ENCODE results near the gene HIP1R.
"Not testable (repeated sequence)": the region's sequence is repeated elsewhere in the genome, so short reads cannot be mapped to it uniquely, and the experiment has no call there.

The HIP1R gene

DNA sequence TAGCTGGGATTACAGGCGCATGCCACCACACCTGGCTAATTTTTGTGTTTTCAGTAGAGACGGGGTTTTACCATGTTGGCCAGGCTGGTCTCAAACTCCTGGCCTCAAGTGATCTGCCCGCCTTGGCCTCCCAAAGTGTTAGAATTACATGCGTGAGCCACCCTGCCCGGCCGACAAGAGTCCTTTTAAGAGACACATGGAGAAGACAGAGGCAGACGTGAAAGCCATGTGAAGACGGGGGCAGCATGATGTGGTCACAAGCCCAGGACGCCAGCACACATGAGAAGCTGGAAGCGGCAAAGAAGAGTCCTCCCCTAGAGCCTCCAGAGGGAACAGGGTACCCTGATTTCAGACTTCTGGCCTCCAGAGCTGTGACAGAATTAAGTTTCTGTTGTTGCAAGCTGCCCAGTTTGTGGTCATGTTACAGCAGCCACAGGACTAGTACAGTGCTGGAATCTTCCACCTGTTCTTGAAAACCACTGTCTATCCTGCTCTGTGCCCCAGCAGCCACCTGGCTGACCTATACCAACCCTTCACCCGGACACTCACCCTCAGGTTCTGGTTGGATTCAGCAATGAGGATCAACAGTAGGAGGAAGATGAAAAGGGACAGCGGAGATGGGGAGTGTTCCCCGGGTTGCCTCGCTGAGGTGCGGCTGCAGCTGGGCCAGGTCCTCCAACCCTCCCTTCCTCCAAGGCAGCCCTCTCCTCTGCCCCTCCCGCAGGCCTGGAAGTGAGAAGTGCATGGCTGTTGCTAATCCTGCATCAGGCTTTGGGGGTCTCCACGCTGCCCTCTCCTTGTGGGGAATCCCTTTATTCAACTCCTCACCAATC is 43.7 kb downstream of the HIP1R start:
- DNase-seq: no peak

DNA sequence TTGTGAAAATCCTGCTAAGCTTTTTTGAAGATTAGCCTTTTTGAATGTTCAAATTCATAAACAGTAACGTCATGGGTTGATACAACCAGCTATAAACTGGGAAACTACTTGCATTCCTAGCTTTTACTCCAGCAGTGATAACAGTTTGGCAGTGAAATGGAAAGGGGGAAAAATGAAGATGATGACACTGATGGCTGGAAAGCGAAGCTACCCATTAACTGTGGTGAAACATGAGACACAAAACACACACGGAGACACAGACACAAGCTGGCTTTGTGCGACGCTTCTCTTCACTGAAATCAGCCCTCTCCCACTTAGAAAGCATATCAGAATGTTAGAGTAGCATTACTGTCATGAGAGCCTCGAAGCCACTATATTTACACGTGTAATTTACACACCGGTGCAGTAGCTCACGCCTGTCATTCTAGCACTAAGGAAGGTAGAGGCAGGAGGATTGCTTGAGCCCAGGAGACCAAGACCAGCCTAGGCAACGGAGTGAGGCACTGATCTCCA is 45.0 kb downstream of the HIP1R start:
- DNase-seq: no peak

DNA sequence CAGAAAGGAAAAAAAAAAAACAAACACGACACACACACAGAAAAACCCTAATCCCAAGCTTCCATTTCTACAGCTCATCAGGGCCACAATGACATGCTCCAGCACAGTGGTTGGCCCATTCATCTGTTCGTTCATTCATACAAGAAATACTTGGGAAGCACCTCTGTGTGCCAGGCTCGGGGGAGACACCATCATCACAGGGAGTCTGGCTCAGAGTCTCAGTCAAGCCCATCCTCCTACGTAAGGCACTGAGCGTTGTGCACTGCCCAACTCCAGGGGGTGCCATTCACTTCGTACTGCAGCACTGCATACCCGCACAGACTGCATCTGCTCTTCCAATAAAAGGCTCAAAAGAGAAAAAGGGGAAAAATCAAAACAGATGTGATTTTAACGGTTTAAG is 45.4 kb downstream of the HIP1R start:
- no peak for DNase-seq

DNA sequence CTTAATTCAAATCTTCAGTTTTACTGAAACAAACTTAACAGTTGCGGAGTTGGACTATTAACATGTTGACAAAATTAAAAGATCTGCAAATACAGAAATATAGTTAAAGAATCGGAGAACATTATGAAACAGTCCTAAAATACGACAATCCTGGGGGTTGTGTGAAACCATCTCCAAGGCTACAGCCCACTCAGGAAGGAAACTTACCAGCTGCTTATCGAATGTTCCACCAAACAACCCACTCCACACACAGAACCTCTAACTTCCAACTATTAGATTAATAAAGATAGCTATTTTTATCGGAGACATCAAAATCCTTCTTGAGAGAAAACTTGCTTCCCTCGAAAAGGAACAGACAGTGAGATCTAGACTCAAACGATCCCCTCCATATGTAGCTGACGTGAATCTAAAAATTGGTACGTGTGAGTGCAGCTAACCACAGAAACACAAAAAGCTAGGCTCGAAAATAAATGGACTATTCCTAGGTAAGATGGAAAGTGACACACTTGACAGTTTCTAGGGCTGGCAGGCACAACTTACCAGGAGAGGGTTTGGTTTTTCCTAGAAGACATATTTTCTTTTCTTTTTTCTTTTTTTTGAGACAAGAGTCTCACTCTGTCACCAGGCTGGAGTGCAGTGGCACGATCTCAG is 47.8 kb downstream of the HIP1R start:
- no peak for DNase-seq

DNA sequence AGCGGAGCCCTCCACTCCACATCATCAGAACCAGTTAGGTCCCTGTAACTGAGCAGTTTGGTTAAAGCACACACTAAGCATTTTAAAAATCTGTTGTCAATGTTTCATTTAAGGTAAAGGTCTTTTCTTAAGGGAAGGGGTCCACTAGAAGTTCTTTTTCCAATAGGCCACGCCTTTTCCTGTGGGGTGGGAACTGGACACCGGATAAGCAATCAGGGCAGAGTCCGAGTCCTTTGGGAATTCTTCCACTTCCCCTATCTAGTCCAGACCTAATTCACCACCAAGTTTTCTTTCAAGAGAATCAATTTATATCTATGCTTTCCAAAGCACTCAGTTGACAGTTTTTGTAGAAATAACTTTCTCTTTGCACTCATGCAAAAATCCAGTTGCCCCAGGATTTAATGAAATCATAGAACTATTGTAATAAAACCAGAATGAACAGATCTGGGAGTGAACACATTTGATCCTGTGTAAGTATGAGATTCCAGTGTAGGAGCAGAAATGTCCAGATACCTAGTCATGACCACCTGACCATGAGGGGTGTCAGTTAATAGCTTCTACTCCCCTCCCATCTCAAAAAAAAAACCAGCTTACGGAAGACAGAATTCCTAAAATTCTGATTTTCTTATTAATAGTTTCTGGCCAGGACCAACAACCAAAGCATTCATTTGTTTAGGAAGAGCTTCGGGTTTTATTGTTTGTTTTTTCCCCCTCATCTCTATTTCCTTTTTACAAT is 49.0 kb downstream of the HIP1R start:
- no peak for DNase-seq

DNA sequence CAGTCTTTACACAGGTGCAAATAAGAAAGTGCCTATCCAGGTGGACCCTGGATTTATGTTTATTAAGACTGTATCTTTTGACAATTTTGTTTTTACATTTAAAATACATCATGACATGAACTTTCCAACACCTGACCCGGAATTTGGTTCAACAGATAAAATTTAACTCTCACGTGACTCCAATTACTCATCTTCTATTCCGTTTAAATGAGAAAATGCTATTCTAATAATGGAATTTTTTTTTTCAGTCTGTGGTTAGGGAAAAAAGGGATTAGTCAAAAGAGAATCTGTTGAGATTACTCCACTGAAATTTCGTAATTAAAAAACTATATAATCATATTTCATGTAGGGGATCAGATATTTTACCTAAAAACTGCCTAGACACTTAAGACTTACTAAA is 49.6 kb downstream of the HIP1R start:
- no peak for DNase-seq

DNA sequence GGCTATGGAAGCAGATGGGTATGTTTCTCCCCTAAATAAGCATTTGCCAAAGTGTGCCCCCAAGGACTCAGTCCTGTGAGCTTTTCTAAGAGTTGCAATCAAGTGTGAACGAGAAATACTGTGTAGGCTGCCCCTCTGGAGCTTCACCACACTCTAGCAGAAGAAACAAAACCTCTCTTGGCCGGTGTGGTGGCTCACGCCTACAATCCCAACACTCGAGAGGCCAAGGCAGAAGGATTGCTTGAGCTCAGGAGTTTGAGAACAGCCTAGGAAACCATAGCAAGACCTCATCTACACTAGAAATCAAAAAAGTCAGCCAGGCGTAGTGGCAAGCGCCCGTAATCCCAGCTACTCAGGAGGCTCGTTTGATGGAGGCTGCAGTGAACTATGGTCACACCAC is 50.9 kb downstream of the HIP1R start:
- no peak for DNase-seq

DNA sequence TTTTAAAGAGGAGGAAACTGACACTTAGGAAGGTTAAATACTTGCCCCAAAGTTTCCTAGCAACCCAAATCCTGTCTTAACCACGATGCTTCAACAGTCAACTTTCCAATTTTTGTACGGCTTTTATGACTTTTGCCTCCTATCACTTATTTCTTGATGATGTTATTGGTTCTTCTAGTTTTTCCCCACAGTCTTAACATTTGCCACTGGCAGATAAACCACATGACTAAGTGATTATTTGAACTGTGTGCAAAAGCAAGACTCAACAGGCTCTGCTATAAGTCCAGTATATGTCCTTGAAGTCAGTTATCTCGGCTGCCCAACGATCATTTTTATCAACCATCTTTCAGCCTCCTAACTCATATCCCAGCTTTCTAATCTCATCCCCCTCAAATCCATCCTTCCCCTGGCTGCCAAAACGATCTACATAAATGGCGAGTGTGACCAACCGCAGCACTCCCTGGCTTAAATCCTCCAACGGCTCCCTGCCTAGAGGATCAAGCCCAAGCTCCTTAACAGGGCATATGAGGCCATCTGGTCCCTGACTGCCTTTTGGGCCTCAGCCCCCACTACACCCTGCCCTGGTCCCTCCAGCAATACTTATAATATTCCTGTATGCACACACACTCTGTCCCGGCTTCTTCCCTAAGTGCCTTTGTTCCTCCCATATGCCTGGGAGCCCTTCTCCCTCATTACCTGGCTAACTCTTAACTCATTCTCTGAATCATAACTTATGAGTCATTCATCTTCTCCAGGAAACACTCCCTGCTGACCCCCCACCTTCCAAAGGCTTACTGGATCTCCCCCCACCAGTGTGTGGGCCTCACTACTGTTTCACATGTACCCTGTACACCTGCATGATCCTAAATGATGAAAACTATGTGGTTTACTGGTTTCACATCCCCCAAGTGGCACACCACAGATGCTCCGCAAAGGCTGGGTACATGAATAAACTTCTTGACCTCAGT is 51.9 kb downstream of the HIP1R start:
- DNase-seq: no peak

DNA sequence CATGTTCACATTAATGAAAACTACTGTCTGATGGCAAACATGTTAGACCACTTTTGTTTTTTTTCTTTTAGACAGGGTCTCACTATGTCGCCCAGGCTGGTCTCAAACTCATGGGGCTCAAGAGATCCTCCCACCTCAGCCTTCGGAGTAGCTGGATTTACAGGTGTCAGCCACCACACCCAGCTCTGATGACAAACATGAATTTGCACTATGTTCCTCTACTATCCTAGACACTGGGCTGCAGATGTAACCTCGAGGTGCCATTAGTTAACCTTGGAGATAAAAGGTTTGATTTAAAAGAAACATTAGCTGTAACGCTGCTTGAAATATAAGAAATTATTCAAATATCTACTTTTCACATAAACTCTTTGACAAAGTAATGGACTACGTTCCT is 52.6 kb downstream of the HIP1R start:
- no peak for DNase-seq

DNA sequence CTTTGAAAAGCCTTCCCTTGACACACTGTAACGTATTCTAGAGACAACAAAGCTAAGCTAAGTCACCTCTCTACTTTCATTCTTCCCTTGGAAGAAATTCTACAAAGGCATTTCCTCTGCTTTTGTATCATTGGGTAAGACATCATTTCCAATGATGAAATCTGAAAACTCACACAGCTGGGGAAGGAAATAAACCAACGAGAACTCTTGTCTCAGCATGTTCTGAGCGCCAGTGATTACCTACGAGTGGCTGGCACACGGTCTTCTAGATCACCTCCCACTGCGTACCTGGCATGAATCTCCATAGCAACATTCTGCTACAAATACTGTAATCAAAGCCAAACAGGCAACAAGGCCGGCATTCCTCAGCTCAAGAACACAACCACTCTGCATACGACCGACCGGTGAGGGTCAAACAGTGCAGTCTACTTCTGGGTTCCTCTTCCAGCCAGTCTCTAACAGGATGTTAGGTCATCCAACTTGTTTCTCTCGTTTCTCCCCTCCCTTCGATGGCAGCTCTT is 53.0 kb downstream of the HIP1R start:
- DNase-seq: no peak

DNA sequence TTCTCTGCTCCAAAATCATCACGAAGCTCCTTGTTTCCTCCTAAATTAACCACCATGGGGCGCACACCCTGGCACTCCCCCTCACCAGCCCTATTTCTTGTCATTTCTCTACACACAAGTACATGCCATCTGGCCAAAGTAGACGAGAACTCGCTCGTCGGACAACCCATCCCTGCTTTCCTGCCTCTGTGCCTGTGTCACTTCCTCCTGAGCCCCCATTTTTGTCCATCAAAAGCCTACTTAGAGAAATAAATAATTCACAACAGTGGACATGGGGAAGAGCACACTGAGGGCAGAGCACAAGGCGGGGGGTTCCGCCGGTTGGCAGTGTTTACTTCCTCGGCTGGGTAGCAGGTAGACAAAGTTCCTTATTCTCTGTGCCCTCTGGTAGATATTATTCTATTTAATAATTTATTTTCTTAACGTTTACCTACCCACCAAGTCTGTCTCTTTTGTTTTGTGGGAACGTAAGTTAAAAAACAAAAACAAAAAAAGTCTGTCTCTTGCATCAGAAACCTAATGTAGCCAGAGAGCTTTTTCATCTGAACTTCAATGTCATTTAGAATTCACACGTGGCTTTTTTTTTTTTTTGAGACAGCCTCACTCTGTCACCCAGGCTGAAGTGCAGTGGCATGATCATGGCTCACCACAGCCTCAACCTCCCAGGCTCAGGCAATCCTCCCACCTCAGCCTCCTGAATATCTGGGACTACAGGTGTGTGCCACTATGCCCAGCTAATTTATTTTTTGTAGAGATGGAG is 54.7 kb downstream of the HIP1R start:
- DNase-seq: no peak

DNA sequence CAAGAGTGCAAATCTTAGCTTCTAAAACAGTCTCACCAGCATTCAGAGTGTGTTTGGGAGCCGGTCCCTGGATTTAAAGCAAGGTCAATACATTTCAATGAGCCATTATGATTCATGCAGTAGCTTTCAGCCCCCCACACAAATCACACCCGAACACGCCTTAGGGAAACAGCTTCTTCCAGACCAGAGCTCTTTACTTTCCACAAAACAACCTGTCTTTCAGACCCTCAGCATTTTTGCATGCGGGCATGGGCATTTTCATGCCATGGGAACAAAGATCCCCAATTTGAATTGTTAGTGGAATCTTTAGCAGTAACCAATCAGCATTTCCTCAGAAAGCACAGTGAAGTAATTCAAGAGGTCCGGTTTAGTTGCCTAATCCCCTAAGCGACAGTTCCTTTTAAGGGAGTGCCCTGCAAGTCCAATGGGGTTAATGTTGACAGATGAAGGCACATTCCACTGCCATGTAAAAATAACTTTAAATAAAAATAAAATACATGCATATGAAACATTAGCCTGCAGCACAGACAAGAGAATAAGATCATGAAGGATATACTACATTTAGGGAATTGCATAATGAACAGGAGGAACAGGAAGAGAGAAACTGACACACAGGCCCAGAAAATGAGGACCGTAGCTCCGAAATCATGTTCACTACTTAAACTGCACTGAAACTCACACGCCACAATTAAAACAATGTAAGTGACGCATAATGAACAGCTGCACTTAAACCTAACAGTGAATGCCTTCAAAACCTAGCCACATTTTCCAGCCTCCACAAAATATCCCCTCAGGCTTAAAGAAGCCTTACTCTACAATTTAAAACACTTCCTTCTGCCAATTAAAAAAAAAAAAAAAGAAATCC is 56.6 kb downstream of the HIP1R start:
- DNase-seq: no peak

DNA sequence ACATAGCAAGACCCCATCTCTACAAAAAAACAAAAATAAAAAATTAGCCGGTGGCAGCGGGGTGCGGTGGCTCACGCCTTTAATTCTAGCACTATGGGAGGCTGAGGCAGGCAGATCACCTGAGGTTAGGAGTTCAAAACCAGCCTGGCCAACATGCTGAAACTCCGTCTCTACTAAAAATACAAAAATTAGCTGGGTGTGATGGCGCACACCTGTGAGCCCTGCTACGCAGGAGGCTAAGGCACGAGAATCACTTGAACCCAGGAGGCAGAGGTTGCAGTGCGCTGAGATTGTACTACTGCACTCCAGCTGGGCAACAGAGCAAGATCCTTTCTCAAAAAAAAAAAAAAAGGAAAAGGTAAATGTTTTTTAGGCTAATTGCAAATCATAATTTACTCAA is 57.5 kb downstream of the HIP1R start:
- not testable (repeated sequence) for DNase-seq

DNA sequence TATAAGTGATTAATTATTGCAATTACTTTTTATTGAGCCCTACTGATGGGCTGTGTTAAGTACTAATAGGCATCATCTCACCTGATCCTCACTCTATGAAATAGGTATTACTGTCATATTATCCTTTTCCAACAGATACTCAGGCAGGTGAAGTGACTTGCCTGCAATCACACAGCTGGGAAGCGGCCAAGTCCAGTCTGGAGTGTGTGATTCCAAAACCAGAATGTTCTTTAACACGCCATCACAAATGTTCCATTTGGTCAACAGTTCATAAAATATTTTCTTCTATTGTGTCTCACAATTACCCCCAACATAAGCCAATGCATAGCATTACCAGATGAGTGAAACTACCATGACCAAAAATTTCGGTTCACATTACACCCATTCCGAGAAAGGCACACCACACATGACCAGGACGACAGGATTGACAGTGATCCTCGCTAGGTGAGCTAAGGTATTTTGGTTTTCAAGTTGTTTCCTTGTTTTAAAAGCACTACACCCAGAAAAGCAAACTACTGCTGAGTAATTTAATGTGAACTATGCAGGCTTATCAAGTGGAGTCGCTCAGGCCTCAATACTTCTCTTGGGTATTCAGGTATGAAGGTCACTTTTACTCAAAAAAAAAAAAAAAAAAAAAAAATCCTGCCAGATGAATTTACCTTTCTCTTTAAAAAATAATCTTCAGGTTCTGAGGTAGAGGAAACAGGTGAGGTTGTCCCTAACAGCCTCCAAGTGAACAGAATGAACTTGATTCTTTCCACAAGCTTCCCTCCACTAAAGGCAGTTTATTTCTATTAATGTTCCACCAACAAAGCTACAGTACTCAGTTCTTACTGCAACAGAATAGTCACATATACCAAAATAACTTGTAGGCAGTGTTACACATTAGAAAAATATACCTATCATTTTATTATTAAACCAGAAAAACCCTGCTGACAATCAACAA is 58.2 kb downstream of the HIP1R start:
- no peak for DNase-seq

DNA sequence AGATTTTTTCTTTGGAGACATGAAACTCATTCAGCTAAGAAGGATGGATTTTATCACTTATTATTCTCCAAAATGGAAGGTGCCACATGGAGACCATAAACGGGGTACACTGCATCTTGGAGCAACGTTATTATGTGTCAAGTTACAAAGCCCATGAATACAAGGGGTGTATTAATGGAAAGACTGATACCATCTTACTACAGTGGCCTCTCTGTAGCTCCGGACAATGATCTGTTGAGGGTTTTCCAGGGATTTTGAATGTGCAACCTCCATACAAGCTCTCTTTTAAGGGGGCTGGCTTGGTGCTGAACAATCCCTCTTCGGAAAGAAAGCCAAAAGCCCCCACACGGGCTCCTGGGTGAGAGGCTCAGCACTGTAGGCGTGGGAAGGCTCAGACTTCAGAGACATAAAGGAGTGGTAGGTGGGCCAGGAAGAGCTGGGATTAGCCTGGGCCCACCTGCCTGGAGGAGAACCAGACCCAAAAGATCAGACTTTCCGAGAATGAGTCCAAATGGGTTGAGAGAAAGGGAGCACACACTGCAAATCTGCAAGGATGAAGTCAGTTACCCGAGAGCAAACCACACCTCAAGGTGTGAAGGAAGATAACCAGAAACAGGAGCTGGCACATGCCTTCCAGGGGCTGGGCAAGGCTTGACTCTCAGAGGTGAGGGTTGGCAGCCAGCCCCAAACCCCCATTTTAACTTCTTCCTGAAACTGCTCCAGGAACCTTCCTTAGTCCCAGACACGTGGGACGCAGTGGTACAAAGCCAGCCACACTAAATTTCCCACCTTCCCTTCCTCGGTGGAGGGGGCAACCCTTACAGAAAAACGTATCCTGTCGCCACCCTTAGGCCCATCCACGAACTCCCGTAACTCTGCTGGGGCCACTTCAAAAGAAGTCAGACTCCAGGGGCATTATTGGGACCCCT is 59.2 kb downstream of the HIP1R start:
- no peak for DNase-seq

DNA sequence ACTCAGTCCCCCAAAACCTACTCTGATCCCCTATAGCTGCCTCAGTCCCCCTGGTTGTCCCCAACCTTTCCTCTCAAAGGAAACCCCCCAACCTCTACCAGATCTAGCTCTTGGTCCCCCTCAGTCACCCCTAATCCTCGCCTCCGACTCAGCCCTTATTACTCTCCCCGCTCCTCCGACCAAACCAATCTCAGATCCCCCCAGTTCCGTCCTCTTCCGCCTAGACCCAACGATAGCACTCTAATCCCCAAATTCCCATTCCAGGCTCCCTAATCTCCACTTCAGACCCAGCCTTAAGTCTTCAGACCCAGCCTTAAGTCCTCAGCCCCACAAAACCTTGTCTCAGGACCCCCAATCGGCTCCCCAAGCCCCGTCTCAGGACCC is 60.1 kb downstream of the HIP1R start:
- DNase-seq: no peak

DNA sequence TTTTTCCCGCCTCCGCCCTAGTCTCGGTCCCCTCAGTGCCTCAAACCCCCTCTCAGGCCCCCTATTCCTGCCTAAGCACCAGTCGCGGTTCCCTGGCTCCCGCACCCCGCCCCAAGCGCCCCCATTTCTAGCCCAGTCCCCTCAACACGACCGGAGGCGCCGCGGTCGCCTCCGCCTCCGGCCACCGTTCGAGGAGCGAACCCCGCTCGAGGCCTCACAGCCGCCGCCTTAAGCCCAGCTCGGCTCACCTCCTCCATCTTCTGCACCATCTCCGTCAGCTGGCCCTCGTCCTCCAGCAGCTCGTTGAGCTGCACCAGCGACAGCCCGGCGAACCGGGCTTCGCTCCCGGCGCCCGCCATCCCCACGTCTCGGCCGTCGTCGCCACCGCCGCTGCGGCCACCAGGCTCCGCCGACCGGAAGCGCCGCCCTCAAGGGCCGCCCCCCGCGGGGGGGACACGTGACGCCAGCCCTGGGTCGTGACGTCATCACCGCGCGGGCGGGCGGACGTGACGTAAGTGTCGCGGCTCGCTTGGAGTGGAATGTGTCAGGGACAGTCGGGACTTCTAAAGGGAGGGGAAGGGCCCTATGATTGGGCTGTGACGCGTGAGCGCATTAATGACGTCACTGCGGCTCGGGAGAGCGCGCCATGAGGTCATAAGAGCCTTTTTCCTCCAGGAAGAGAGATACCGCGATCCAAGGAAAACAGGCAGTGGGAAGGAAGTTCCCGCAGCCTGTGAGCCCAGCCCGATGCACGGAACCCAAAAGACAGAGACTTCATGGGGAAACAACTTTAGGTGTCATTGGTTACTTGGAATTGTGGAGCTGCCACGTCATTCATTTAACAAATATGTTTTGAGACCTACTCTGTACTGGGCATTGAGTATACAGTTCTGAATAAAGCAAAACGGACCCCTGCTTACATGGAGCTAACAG is 60.7 kb downstream of the HIP1R start, which contains the start of gene VPS37B:
Gene VPS37B, minus strand, starts transcription at position 421 of the 933 bp plus-strand sequence. Its CDS starts 62 bp downstream, at position 359.
- peak; percentile 88 for DNase-seq
